Measurements from ENCODE around the gene SRGAP1.
"Not testable (repeated sequence)": the region's sequence is repeated elsewhere in the genome, so short reads cannot be mapped to it uniquely, and the experiment has no call there.

Gene SRGAP1

GRCh38 chr12:64007853-64008252 lies 163.4 kb downstream of the SRGAP1 start:
- no peak for DNase-seq (ENCODE audit: low read depth in 2 of 2)

DNA sequence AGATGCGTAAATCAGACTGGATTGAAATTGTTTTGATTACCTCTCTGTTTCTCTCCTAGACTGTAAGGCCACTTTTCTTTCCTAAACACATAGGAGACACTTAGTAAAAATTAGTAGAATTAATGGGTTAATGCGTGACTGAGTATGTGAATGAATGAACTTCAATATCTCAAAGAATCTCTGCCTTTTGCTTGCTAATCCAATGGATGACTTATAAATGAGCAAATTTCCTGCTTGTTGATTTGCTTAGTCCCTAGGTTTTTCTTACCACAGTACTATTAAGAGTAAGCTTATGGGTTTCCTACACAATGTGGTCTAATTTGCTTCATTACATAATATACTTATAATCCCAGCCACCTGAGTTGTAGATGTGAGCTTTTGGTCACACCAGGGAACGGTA lies 164.1 kb downstream of the SRGAP1 start:
- no peak for DNase-seq (ENCODE audit: low read depth in 2 of 2)

DNA sequence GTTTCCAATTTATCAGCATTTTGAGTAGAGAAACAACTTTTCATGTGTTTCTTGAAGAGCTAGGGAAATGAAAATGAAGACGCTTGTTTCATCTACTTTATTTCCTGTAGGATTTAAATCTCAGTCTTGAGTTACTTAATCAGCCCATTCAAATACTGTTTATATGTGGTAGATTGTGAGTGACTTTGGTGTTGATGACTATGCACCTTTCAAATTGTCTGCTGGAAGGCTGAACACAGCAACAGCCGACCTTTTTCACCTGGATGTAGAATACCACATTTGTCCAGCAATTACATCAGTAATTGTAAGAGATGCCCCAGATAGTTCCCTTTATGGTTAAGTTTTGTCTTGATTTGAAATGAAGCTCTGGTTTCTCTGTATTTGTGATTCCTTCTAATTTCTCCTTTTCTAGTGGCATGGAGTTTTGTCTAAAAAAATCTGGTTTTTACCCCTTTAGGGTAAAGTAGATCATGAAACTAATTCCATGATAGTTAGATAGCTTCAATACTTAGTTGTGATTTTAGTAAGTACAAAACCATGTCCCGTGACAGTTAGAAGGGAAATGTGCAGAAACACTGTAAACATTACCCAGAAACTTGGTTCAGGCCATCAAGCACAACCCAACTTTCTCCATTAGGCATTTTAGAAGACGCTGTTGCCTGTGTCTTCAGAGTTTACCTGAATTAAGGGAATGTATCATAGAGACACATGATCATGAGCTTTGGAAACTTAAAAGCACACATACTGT lies 165.0 kb downstream of the SRGAP1 start:
- no peak for DNase-seq (ENCODE audit: low read depth in 2 of 2)

DNA sequence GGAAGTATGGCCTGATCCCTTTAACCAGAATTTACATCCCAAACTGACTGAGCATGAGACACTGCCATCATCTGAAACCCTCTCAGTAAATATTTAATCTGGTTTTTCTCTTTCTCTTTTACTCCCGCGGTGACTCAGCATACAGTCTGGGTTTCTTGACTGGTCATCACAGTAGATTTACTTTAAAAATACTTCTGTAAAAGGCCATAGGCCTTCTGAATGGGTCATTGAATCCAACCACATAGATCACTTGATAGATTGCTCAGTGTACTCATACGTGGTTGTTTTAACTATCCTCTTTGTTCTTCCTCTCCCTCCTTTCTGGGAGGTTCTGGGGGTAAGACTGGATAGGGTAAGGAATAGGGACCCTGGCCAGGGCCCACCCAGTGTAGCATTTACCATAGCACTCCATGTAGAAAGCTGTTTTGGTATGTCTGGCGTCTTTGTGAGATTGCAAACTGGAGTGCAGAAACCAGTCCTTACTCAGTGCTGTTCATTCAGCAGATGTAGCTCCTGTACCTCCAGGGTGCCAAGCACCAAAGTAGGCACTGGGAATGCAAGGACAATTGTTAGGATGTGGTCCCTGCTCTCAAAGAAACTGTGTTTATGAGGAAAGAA lies 165.7 kb downstream of the SRGAP1 start:
- no peak for DNase-seq (ENCODE audit: low read depth in 2 of 2)

DNA sequence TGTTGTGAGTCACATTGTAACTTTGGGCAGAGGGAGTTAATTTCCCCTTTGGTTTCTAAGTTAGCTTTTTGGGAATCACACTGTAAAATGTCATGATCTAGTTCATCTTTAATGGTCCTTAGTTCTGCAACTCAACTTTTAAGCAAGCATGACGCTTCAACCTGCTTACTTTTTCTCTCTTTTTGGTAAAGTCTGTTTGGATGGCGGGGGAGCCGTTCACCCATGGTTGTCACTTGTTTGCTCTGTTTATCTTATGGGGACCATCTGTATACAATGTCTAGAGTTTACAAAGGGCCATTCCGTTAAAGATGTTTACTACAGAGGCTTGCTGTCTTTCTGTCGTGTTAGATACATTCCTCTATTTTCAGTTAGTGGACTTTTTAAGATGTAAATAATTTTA lies 172.0 kb downstream of the SRGAP1 start:
- DNase-seq (ENCODE audit: low read depth in 2 of 2) = no peak

DNA sequence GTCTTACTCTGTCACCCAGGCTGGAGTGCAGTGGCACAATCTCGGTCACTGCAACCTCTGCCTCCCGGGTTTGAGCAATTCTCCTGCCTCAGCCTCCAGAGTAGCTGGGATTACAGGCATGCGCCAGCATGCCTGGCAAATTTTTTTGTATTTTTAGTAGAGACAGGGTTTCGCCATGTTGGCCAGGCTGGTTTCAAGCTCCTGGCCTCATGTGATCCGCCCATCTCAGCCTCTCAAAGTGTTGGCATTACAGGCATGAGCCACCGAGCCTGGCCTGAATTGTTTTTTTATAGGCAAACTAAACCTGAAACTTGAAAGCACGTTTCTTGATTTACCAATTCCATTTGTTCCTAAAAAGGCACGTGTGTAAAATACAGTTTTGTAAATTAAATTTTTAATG lies 173.6 kb downstream of the SRGAP1 start:
- DNase-seq (ENCODE audit: low read depth in 2 of 2) = not testable (repeated sequence)

GRCh38 chr12:64018524-64018923 lies 174.0 kb downstream of the SRGAP1 start:
- no peak for DNase-seq (ENCODE audit: low read depth in 2 of 2)

- no peak for DNase-seq (ENCODE audit: low read depth in 2 of 2)
Observed at GRCh38 chr12:64019101-64019500, 174.6 kb downstream of the SRGAP1 start.

DNA sequence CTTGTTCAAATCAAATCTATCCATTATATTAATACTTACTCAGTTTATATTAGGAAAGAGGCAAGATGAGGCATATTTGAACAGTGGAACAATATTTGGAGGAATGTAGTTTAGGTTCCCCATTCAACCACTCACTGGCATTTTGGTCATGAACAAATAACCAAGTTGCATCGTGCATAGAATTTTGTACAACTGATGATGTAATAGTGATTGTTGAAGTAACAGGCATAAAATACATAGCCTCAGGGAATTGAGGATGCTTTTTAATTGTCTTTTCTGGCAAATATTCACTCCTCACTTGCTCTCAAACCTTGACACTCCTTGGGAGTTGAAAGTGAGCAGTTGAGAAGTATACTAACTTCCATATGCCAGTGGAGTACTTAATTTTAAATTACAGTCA lies 175.2 kb downstream of the SRGAP1 start:
- no peak for DNase-seq (ENCODE audit: low read depth in 2 of 2)

DNA sequence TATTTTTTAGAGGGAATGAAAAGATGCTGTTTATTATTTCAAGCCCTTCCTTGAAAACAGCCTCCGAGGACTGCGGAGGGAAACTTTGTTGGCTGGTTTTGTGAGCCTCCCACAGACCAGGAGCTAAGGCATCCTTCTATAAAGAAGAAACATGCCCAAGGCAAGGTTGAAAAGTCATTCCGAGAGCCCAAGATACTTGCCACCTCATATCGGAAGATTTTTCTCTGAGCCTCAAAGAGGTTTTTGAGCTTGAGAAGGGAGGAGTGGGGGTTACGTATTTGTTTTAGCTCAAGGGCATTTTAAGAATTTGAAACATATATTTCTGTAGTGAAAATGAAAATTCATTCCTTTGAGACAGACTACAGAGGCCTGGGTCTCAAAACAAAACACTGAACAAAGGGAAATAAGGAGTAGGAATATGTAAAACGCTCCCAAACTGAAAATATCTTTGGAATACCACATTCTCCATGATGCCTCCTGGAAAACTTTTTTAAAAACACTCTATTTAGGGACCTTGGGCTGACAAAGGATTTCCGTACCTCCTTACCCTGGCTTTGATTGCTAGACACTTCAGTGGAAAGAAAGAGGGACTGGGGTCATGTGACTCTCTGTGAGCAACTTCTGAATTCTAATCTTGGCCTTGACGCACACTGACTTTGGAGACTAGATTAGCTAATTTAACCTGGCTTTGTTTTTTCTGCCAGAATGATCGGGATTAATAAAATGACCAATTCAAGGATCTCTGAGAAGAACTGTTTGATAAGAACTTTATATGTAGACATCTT lies 180.9 kb downstream of the SRGAP1 start:
- no peak for DNase-seq (ENCODE audit: low read depth in 2 of 2)

GRCh38 chr12:64027311-64027710 lies 182.8 kb downstream of the SRGAP1 start:
- no peak for DNase-seq (ENCODE audit: low read depth in 2 of 2)

- no peak for DNase-seq (ENCODE audit: low read depth in 2 of 2)
Observed at GRCh38 chr12:64028541-64028940, 184.0 kb downstream of the SRGAP1 start.

GRCh38 chr12:64029013-64029857 lies 184.7 kb downstream of the SRGAP1 start:
- no peak for DNase-seq (ENCODE audit: low read depth in 2 of 2)

GRCh38 chr12:64030155-64030554 lies 185.7 kb downstream of the SRGAP1 start:
- DNase-seq (ENCODE audit: low read depth in 2 of 2) = no peak

- DNase-seq (ENCODE audit: low read depth in 2 of 2) = not testable (repeated sequence)
Observed at GRCh38 chr12:64034056-64034455, 189.6 kb downstream of the SRGAP1 start.

GRCh38 chr12:64034901-64035576 lies 190.5 kb downstream of the SRGAP1 start:
- no peak for DNase-seq (ENCODE audit: low read depth in 2 of 2)

- DNase-seq (ENCODE audit: low read depth in 2 of 2) = no peak
Observed at GRCh38 chr12:64036414-64036813, 191.9 kb downstream of the SRGAP1 start.

- no peak for DNase-seq (ENCODE audit: low read depth in 2 of 2)
Observed at GRCh38 chr12:64039281-64039871, 194.9 kb downstream of the SRGAP1 start.

GRCh38 chr12:64042911-64043310 lies 198.4 kb downstream of the SRGAP1 start:
- DNase-seq (ENCODE audit: low read depth in 2 of 2) = no peak

GRCh38 chr12:64044191-64044590 lies 199.7 kb downstream of the SRGAP1 start:
- no peak for DNase-seq (ENCODE audit: low read depth in 2 of 2)

GRCh38 chr12:64051057-64051456 lies 206.6 kb downstream of the SRGAP1 start:
- DNase-seq (ENCODE audit: low read depth in 2 of 2) = no peak

Measured in stimulated activated CD8-positive, alpha-beta memory T cell treated with anti-CD3 and anti-CD28 coated beads, Interleukin-15, amount 100 ng/mL, for 48 hours (primary cell).